Activated naive CD4-positive, alpha-beta T cell treated with Interleukin-2 at 50 U/mL for 16 hours (primary cell): Measurements from ENCODE around the gene AQP3.
A peak's percentile ranks its signal among the peaks of the same experiment; 100 is the strongest.
"Not testable (repeated sequence)": the region's sequence is repeated elsewhere in the genome, so short reads cannot be mapped to it uniquely, and the experiment has no call there.

ENCODE experiments used
- DNase-seq: peaks from one replicate; pipeline ENCODE4 v3.0.0-alpha.2; 2020

AQP3 gene

GRCh38 chr9:33446946-33447798 lies at the start of gene AQP3:
AQP3 (minus strand) TSS chr9:33447593; CDS start chr9:33447530, 63 bp downstream.
- DNase-seq = peak; percentile 72

- DNase-seq = not testable (repeated sequence)
These were observed 46.4 kb upstream of the AQP3 start for GRCh38 chr9:33493819-33494218.

DNA sequence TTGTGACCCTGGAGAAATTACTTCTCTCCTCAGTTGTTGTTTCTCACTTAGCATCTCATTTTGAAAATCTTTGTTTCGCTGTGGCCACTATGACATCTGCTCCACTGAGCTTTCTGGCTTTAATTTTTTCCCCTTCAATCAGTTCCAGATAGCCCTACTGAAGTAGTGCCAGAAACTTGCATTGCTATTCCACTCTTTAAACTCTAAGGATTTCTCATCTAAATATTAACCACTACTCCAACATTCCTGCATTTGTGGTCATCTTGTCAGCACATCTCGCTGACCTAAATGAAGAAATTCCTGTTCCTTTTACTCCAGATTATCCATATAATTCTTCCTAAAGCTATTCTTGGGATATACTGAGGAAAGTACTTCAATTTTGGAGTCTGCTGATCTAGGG lies 41.7 kb upstream of the AQP3 start:
- no peak for DNase-seq

- DNase-seq = not testable (repeated sequence)
These were observed 37.9 kb upstream of the AQP3 start for GRCh38 chr9:33485312-33485711.

DNA sequence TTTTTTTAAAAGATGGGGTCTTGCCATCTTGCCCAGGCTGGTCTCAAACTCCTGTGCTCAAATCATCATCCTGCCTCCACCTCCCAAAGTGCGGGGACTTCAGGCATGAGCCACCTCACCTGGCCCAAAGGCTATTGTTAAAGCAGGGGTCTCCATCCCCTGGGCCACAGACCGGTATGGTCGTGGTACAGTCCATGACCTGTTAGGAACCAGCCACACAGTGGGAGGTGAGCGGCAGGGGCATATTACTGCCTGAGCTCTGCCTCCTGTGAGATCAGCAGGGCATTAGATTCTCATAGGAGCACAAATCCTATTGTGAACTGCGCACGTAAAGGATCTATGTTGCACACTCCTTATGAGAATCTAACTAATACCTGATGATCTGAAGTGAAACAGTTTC lies 33.6 kb upstream of the AQP3 start:
- no peak for DNase-seq

GRCh38 chr9:33480106-33480505 lies 32.7 kb upstream of the AQP3 start:
- DNase-seq = no peak

GRCh38 chr9:33476503-33476902 lies 29.1 kb upstream of the AQP3 start:
- no peak for DNase-seq

- DNase-seq = no peak
These were observed 28.0 kb upstream of the AQP3 start for GRCh38 chr9:33475357-33475756.

DNA sequence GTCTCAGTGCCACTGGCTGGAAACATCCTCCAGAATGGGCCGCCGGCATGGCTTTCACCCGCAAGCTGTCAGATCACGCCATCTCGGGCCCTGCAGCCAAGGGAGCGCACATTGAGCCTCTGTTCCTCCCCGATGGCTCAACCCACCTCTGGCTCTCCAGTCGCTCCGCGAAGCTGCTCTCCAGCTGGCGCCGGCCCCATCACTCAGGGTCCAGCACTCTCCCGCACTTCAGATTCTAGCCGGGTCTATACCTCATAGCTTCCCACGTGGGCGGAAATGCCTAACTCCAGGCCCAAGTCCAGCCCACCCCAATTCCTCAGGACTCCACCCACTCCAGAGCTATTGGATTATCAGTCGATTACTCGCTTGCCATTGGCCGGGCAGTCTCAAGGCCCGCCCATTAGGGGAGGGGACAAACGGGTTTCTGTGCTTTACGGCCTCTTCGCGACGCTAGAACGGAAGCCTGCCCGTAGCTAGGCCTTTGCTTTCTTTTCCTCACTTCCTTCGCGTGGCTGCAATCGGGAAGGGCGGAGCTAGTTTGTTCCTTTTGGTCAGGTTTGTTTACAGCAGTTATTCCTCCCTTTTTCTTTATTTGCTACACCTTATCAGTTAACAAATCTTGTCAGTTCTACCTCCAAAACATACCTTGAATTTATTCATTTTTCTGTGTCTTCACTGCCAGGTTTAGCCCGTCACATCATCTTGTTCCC lies 26.4 kb upstream of the AQP3 start, which contains the start of gene NOL6:
Gene NOL6, minus strand, starts transcription at position 282 of the 710 bp plus-strand sequence. Its CDS starts 82 bp downstream, at position 200.
- peak; percentile 99 for DNase-seq

DNA sequence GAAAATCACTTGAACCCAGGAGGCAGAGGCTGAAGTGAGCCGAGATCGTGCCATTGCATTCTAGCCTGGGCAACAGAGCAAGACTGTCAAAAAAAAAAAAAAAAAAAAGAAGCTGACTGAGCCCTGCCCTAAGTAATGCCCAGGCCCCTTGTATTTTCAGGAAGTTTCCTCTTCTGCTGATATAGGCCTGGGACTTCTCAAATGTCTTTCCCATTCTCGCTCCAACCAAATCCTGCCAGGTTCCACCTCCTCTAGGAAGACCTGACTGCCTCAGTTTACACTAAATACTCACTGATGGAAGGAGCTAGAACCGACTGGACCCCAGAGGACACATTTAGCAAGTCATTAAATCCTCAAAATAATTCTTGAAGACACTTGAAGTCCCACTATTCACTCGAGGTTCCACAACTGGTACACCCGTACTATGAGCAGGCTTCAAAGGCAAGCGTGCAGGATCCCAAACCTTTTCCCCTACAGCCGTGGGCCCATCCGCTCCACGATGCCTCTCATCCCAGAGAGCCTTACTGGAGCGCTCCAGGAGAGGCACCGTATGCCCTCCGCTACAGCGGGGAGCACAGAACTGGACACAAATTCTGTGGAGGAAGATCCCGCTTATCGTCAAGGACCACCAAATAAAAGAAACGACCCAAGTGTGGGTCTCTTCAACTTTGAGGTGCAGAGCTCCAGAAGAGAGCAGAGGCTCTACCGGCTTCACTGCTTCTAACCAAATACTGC lies 25.7 kb upstream of the AQP3 start:
- no peak for DNase-seq

DNA sequence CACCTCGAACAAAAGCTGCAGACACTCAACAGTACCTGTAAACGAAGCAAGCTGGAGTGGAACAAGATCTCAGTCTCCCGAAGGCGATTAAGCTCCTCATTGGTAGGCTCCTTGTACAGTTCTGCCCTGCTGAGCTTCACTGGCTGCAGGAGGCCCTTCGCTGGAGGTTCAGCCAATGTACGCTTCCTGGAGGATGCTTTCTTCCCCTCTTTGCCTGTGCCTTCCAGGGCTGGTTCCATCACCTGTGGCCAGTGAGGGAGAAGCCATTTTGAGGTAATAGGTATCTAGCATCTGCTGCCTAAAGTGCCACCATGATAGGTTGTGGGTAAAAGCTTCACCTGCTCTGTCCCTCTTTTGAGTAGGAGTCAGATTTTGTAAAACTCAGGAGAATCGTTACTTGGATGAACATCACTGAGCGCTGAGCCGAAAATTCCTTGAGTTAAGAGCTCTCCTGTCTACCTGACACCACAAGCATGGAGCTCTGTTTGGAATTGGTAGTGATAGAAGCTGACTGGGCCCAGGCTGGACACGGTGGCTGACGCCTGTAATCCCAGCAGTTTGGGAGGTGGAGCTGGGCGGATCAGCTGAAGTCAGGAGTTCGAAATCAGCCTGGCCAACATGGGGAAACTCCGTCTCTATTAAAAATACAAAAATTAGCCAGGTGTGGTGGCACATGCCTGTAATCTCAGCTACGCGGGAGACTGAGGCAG lies 24.9 kb upstream of the AQP3 start:
- no peak for DNase-seq

- DNase-seq = no peak
These were observed 24.0 kb upstream of the AQP3 start for GRCh38 chr9:33471361-33471760.

DNA sequence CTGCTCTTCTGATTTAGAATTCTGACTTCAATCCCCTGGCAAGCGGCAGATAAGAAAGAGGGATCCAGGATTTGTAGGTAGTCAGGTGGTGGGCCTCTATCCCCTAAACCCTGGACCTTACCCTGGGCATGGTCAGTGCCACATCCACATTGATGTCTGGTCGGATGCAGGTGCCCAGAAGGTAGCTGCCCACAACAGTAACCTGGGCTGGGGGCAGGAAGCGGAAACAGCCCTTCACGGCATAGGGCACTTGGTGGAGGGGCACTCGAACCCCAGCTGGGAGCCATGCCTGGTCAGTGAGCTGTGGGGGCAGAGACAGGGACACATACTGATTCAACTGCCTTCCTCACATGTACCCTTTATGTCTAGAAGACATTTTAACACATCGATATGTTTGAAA lies 22.5 kb upstream of the AQP3 start:
- DNase-seq = no peak

GRCh38 chr9:33468797-33469621 lies 21.6 kb upstream of the AQP3 start:
- no peak for DNase-seq

DNA sequence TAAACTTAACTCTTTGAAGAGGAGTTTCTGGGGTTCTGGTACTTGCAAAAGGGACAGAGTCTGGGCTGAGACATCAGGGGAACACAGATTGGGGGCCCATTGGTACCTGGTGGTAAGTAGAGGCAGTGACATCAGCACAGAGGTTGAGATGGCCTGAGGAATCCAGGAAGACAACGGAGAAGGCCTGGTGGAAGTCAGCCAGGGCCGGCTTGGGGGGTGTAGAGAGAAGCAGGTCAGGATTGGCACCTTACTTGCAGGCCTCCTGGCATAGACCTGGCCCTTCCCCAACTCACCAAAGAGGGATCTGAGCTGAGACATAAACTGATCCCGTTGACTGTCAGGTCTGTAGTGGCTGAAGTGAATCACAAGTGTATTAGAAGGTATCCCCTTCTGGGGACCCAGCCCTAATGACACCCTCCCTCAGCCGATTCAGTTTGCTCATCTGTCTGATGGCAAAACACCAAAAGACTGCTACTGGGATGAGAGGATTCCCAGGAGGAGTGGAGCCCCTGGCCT lies 20.9 kb upstream of the AQP3 start:
- DNase-seq = no peak

DNA sequence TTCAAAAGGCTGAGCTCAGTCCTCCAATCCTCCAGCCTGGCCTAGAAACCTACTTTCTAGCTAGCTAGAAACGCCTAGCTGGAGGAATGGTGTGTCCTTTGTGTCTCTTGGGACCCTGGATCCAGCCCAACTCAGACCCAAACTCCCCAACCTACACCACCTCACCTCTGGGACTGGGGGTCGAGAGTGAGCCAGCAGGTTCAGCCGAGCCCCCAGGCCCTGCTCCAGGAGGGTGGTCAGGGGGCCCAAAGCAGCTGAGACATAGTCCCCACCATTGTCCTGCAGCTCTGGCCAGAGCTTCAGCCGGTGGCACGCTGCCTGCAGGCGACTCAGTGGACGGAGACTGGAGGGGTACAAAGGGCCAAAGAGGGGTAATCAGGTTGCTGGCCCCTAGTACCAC lies 20.1 kb upstream of the AQP3 start:
- no peak for DNase-seq

DNA sequence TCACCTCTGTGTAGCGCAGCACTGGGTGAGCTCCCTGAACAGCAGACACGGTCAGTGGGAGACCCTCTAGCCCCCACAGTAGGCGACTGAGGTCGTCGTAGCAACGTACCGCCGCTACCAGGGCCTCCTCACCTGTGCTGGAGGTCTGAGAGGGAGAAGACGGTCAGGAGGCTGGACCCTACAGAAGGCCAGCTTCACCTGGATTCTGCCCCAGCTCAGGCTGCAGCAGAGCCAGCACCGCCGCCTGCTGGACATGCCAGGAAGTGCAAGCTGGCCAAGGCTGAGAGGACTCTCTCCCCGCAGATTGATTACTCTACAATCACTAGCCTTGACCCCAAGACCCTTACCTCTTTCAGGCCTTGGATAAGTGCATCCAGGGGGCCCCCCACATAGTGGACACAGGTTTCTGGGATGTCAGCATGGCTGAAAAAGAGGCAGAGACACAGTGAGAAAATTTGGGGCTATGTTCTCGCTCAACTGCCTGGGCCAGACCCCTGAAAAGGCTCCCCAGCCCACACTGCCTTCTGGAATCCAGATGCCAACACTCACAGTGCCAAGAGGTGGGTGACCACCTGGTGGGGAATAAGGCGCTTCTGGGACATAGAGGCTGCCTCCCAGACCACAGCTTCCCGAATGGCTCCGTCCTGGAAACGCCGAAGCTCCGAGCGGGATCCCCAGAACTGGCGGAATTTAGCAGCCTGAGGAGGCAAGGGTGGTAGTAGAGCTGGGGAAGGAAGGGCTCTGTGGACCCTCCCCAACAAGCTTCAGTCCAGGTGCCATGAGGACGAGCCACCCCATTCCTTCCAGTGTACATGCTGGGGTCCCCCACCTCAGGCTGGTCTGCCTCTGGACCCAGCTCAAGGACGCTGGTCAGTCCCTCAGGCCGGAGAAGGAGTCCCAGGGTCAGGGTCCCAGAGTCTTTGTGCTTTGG lies 19.4 kb upstream of the AQP3 start:
- peak; percentile 77 for DNase-seq

GRCh38 chr9:33465596-33466564 lies 18.5 kb upstream of the AQP3 start:
- DNase-seq = no peak

DNA sequence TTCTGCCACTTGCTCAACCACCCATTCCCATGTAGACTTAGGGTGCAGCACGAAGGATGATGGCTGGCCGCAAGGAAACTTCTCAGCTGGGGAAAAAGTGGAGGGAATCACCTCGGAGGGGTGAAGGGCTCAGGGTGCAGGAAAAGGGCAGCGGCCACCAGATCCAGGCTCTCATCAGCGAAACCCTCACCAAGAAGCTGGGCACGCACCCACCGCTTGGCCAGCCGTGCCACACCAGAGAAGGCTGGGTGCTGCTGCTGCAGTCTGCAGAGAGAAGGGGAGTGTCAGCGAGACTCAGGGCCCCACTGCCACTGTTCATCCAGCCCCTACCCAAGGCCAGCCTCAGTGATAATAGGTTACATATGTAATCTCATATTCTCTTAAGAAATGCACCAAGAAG lies 17.7 kb upstream of the AQP3 start:
- no peak for DNase-seq
